ENCODE data around the gene PPP6R3.

GRCh38 chr11:68609761-68610160 is 149.2 kb downstream of the PPP6R3 start:
- TF ChIP-seq REST (IDR thresholded peaks at IDR 0.05; ENCODE audit: insufficient read depth in 1 of 2, low read depth in 2 of 2, low read length in 2 of 2) (no peak), SIN3A (IDR thresholded peaks at IDR 0.05; ENCODE audit: borderline replicate concordance, insufficient read depth, low read length) (no peak), TAF1 (IDR thresholded peaks at IDR 0.05; ENCODE audit: borderline replicate concordance, insufficient read depth, low read length) (no peak), POLR2AphosphoS5 (IDR thresholded peaks at IDR 0.05; ENCODE audit: low read depth, low read length) (no peak)
